Raji (cell line): ENCODE data around the gene PLN.

Source experiments
- POLR2A ChIP-seq: IDR thresholded peaks from 2 replicates; pipeline ENCODE4 v1.6.1; 2011; ENCODE audit warnings: low read depth, low read length, control low read depth; ENCODE audit not compliant: insufficient read depth

The PLN gene

GRCh38 chr6:118525913-118526780, 21.9 kb upstream of the PLN start:
- TF ChIP-seq POLR2A = no peak

- no peak for TF ChIP-seq POLR2A
Observed at GRCh38 chr6:118528129-118528528, 20.0 kb upstream of the PLN start.

GRCh38 chr6:118529756-118530155, 18.3 kb upstream of the PLN start:
- TF ChIP-seq POLR2A = no peak

GRCh38 chr6:118530942-118531341, 17.2 kb upstream of the PLN start:
- no peak for TF ChIP-seq POLR2A

GRCh38 chr6:118535176-118535844, 12.8 kb upstream of the PLN start:
- TF ChIP-seq POLR2A = no peak

GRCh38 chr6:118536478-118536877, 11.6 kb upstream of the PLN start:
- no peak for TF ChIP-seq POLR2A

GRCh38 chr6:118537574-118537973, 10.5 kb upstream of the PLN start:
- TF ChIP-seq POLR2A = no peak

GRCh38 chr6:118542184-118542952, 5.7 kb upstream of the PLN start:
- TF ChIP-seq POLR2A = no peak

- TF ChIP-seq POLR2A = no peak
Observed at GRCh38 chr6:118544105-118544504, 4.0 kb upstream of the PLN start.

- TF ChIP-seq POLR2A = no peak
Observed at GRCh38 chr6:118546164-118546879, 1.8 kb upstream of the PLN start.

- no peak for TF ChIP-seq POLR2A
Observed at GRCh38 chr6:118546880-118547218, 1.2 kb upstream of the PLN start.

- no peak for TF ChIP-seq POLR2A
Observed at GRCh38 chr6:118548613-118549012, 517 bp downstream of the PLN start.

- TF ChIP-seq POLR2A = no peak
Observed at GRCh38 chr6:118551063-118552053, 3.3 kb downstream of the PLN start.

GRCh38 chr6:118553132-118553531, 5.0 kb downstream of the PLN start:
- TF ChIP-seq POLR2A = no peak
